K562 (cell line): ENCODE results near the gene IFI16. TPM values are rescaled to one million over a fixed set of nuclear protein-coding genes. Genes with fewer than 3 reads are reported as not detected.
A peak's percentile ranks its signal among the peaks of the same experiment; 100 is the strongest.

ENCODE experiments used
- FOXM1 ChIP-seq, 2 experiments: fragments of 450-650 bp in 1 of 2; sonication (generic) in 1 of 2; formaldehyde crosslinking in 1 of 2; IDR thresholded peaks; 2 replicates each; pipeline versions ENCODE4 v1.6.1 to v1.9.0; 2017 to 2022; ENCODE audit warnings: low read depth in 2 of 2, mild to moderate bottlenecking in 2 of 2, missing genetic modification reagents in 1 of 2, moderate library complexity in 1 of 2
- MCM3 ChIP-seq: fragments of 450-650 bp; IDR thresholded peaks from 2 replicates; pipeline ENCODE4 v1.6.1; 2016
- MGA ChIP-seq: fragments of 450-650 bp; IDR thresholded peaks from 2 replicates; pipeline ENCODE4 v1.6.1; 2016; ENCODE audit warnings: mild to moderate bottlenecking, moderate library complexity
- polyA plus RNA-seq, 8 experiments: library from polyadenylated mRNA; depleted of rRNA in 4 of 8; stranded (reverse) in 5 of 8; unstranded in 3 of 8; fragments of >200 nt; fragmentation: Nextera tagmentation in 2 of 8; fragmentation: Illumina TruSeq in 1 of 8; extraction: Ambion mirVana in 2 of 8; extraction: Trizol in 1 of 8; gene quantifications; 2 replicates each; pipeline versions ENCODE4 v1.2.1 to v1.2.3, GENCODE V29; 2011 to 2014; ENCODE audit warnings: inconsistent platforms in 1 of 8, missing spikeins in 1 of 8
- total RNA-seq, 7 experiments: library from RNA; depleted of rRNA in 6 of 7; stranded (reverse); fragments of >200 nt in 6 of 7; fragmentation: Illumina TruSeq in 2 of 7; extraction: Trizol in 2 of 7; gene quantifications; 2 replicates each; pipeline versions ENCODE4 v1.2.1 to v1.2.3, GENCODE V29; 2011 to 2021; ENCODE audit warnings: low replicate concordance in 1 of 7
- TF ChIP-seq, protein P1 (sequence below): fragments of 450-650 bp; IDR thresholded peaks from 2 replicates; pipeline ENCODE4 v1.6.1; 2018; ENCODE audit not compliant: partially characterized antibody
- TF ChIP-seq, protein P2 (sequence below), 2 experiments: fragments of 450-650 bp; IDR thresholded peaks; 2 replicates each; pipeline ENCODE4 v1.6.1; 2016
- TF ChIP-seq, protein P3 (sequence below): sonication (generic); formaldehyde crosslinking; IDR thresholded peaks from 2 replicates; pipeline ENCODE4 v1.8.1; 2022; ENCODE audit warnings: missing genetic modification reagents

The IFI16 gene
- total and polyA plus RNA-seq, 9 of the 15 experiments (the other 6 are each of a cell fraction or from before 2014, with no cell fraction given): 0.70 to 2.8 (median 1.6) TPM

DNA sequence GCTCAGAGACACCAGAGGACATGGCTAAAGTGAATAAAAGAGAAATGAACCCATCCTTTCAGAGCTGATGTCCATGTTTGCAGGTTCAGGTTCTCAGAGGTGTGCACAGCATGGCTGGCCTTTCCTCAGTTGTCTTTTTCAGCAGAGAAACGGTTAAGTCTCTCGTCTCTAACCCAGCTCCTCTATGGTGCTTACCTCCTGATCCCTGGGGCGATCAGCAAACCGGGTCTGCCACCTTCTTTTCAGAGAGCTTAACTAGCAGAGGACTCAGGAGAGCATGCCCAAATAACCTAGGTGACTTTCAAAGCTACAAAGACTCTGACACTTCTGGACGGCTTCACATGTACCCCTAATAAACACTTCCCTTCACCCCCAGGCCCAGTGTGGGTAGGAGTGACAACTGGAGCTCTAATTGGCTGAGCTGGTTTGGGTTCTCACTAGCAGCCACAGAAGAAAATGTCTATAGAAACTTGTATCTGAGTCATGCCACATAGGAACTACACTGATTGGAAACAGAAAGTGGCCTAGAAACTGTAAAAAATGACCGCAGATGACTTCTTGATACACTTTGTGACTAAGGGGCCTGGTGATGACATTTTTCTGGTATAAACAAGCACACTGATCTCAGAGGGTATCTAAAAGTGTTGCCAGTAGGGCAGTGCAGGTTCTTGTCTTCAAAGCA lies 66.9 kb downstream of the IFI16 start, which contains the start of gene AIM2 (continued):
- TF ChIP-seq MGA (no peak), FOXM1 (IDR thresholded peaks at IDR 0.05; ENCODE audit: low read depth) (no peak), FOXM1 (CRISPR knock-in tag; IDR thresholded peaks at IDR 0.05; ENCODE audit: low read depth) (no peak), MCM3 (no peak)
- TF ChIP-seq, protein P1, sequence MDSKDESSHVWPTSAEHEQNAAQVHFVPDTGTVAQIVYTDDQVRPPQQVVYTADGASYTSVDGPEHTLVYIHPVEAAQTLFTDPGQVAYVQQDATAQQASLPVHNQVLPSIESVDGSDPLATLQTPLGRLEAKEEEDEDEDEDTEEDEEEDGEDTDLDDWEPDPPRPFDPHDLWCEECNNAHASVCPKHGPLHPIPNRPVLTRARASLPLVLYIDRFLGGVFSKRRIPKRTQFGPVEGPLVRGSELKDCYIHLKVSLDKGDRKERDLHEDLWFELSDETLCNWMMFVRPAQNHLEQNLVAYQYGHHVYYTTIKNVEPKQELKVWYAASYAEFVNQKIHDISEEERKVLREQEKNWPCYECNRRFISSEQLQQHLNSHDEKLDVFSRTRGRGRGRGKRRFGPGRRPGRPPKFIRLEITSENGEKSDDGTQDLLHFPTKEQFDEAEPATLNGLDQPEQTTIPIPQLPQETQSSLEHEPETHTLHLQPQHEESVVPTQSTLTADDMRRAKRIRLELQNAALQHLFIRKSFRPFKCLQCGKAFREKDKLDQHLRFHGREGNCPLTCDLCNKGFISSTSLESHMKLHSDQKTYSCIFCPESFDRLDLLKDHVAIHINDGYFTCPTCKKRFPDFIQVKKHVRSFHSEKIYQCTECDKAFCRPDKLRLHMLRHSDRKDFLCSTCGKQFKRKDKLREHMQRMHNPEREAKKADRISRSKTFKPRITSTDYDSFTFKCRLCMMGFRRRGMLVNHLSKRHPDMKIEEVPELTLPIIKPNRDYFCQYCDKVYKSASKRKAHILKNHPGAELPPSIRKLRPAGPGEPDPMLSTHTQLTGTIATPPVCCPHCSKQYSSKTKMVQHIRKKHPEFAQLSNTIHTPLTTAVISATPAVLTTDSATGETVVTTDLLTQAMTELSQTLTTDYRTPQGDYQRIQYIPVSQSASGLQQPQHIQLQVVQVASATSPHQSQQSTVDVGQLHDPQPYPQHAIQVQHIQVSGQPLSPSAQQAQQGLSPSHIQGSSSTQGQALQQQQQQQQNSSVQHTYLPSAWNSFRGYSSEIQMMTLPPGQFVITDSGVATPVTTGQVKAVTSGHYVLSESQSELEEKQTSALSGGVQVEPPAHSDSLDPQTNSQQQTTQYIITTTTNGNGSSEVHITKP: no peak
- TF ChIP-seq, protein P2, sequence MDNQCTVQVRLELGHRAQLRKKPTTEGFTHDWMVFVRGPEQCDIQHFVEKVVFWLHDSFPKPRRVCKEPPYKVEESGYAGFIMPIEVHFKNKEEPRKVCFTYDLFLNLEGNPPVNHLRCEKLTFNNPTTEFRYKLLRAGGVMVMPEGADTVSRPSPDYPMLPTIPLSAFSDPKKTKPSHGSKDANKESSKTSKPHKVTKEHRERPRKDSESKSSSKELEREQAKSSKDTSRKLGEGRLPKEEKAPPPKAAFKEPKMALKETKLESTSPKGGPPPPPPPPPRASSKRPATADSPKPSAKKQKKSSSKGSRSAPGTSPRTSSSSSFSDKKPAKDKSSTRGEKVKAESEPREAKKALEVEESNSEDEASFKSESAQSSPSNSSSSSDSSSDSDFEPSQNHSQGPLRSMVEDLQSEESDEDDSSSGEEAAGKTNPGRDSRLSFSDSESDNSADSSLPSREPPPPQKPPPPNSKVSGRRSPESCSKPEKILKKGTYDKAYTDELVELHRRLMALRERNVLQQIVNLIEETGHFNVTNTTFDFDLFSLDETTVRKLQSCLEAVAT (IDR thresholded peaks at IDR 0.05): peak in 1 of 2 experiments; percentile 89; a peak in 2 of 4 replicates
- TF ChIP-seq, protein P3, sequence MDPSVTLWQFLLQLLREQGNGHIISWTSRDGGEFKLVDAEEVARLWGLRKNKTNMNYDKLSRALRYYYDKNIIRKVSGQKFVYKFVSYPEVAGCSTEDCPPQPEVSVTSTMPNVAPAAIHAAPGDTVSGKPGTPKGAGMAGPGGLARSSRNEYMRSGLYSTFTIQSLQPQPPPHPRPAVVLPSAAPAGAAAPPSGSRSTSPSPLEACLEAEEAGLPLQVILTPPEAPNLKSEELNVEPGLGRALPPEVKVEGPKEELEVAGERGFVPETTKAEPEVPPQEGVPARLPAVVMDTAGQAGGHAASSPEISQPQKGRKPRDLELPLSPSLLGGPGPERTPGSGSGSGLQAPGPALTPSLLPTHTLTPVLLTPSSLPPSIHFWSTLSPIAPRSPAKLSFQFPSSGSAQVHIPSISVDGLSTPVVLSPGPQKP: no peak
